K562 (cell line): ENCODE results near the gene CSF3. TPM values are rescaled to one million over a fixed set of nuclear protein-coding genes. Genes with fewer than 3 reads are reported as not detected.
A peak's percentile ranks its signal among the peaks of the same experiment; 100 is the strongest.

Source experiments
- CBFB ChIP-seq: sonication (generic); formaldehyde crosslinking; IDR thresholded peaks from 2 replicates; pipeline ENCODE4 v1.4.0; 2020; ENCODE audit warnings: mild to moderate bottlenecking, missing genetic modification reagents
- CBX3 ChIP-seq, 2 experiments: IDR thresholded peaks; 1 replicate in 1 of 2; 2 replicates in 1 of 2; pipeline ENCODE4 v1.6.1; 2012; ENCODE audit warnings: inconsistent platforms in 2 of 2, low read length in 2 of 2, borderline replicate concordance in 1 of 2, control low read depth in 1 of 2
- CSDE1 ChIP-seq, 2 experiments: fragments of 450-650 bp; IDR thresholded peaks; 2 replicates each; pipeline ENCODE4 v1.6.1; 2016; ENCODE audit warnings: mild to moderate bottlenecking in 1 of 2
- E2F1 ChIP-seq: sonication (generic); formaldehyde crosslinking; IDR thresholded peaks from 2 replicates; pipeline ENCODE4 v1.8.1; 2023; ENCODE audit warnings: mild to moderate bottlenecking, missing genetic modification reagents, moderate library complexity
- GABPB1 ChIP-seq: sonication (generic); formaldehyde crosslinking; IDR thresholded peaks from 2 replicates; pipeline ENCODE4 v1.8.0; 2022; ENCODE audit warnings: mild to moderate bottlenecking, missing genetic modification reagents
- GATAD2A ChIP-seq: fragments of 450-650 bp; IDR thresholded peaks from 2 replicates; pipeline ENCODE4 v1.6.1; 2017
- HCFC1 ChIP-seq: IDR thresholded peaks from 2 replicates; pipeline ENCODE4 v1.6.1; 2012; ENCODE audit warnings: low read depth, low read length, improper control_type of control experiment
- HOXB6 ChIP-seq: fragments of 250-450 bp; sonication (Bioruptor Pico); IDR thresholded peaks from 2 replicates; pipeline ENCODE4 v1.5.1; 2022; ENCODE audit warnings: mild to moderate bottlenecking, borderline replicate concordance
- MIER1 ChIP-seq: fragments of 450-650 bp; IDR thresholded peaks from 2 replicates; pipeline ENCODE4 v1.6.1; 2016; ENCODE audit warnings: antibody characterized with exemption, mild to moderate bottlenecking, low read depth
- NCOA4 ChIP-seq: fragments of 450-650 bp; IDR thresholded peaks from 2 replicates; pipeline ENCODE4 v1.6.1; 2018; ENCODE audit warnings: mild to moderate bottlenecking; ENCODE audit not compliant: partially characterized antibody
- NR4A1 ChIP-seq, 2 experiments: fragments of 250-450 bp in 1 of 2; fragments of 450-650 bp in 1 of 2; sonication (Bioruptor Pico) in 1 of 2; IDR thresholded peaks; 2 replicates each; pipeline versions ENCODE4 v1.4.0 to v1.6.1; 2016 to 2020; ENCODE audit warnings: mild to moderate bottlenecking in 2 of 2, missing compliant biosample characterization in 1 of 2, missing genetic modification characterization in 1 of 2, moderate library complexity in 1 of 2
- SAP30 ChIP-seq: fragments of 200-600 bp; sonication (generic); IDR thresholded peaks from 2 replicates; pipeline ENCODE4 v1.6.1; 2012; ENCODE audit warnings: borderline replicate concordance, low read depth, mild to moderate bottlenecking, moderate library complexity, low read length, control low read depth, inconsistent platforms; ENCODE audit not compliant: insufficient read depth, poor library complexity, severe bottlenecking
- STAG1 ChIP-seq: sonication (generic); formaldehyde crosslinking; IDR thresholded peaks from 2 replicates; pipeline ENCODE4 v1.5.0; 2020; ENCODE audit warnings: missing genetic modification reagents, borderline replicate concordance
- TBL1XR1 ChIP-seq, 2 experiments: IDR thresholded peaks; 2 replicates each; pipeline ENCODE4 v1.6.1; 2012; ENCODE audit warnings: improper control_type of control experiment in 2 of 2, low read length in 2 of 2, mild to moderate bottlenecking in 1 of 2
- ZBTB49 ChIP-seq: sonication (generic); formaldehyde crosslinking; IDR thresholded peaks from 2 replicates; pipeline ENCODE4 v1.8.0; 2022; ENCODE audit warnings: missing genetic modification reagents, mild to moderate bottlenecking, borderline replicate concordance
- ZNF146 ChIP-seq: IDR thresholded peaks from one replicate; pipeline ENCODE4 v1.6.1; 2018; ENCODE audit warnings: missing compliant biosample characterization; ENCODE audit not compliant: unreplicated experiment
- ZNF609 ChIP-seq: sonication (generic); formaldehyde crosslinking; IDR thresholded peaks from 2 replicates; pipeline ENCODE4 v1.8.1; 2023; ENCODE audit warnings: missing genetic modification reagents, mild to moderate bottlenecking, borderline replicate concordance
- polyA plus RNA-seq, 8 experiments: library from polyadenylated mRNA; depleted of rRNA in 4 of 8; stranded (reverse) in 5 of 8; unstranded in 3 of 8; fragments of >200 nt; fragmentation: Nextera tagmentation in 2 of 8; fragmentation: Illumina TruSeq in 1 of 8; extraction: Ambion mirVana in 2 of 8; extraction: Trizol in 1 of 8; gene quantifications; 2 replicates each; pipeline versions ENCODE4 v1.2.1 to v1.2.3, GENCODE V29; 2011 to 2014; ENCODE audit warnings: inconsistent platforms in 1 of 8, missing spikeins in 1 of 8
- total RNA-seq, 7 experiments: library from RNA; depleted of rRNA in 6 of 7; stranded (reverse); fragments of >200 nt in 6 of 7; fragmentation: Illumina TruSeq in 2 of 7; extraction: Trizol in 2 of 7; gene quantifications; 2 replicates each; pipeline versions ENCODE4 v1.2.1 to v1.2.3, GENCODE V29; 2011 to 2021; ENCODE audit warnings: low replicate concordance in 1 of 7

The CSF3 gene
- total and polyA plus RNA-seq, 9 of the 15 experiments (the other 6 are each of a cell fraction or from before 2014, with no cell fraction given), result 0.19 TPM; not detected in 8

GRCh38 chr17:39980351-39981206 lies 34.7 kb upstream of the CSF3 start, which contains the start of gene PSMD3 (continued):
- TF ChIP-seq ZBTB49 (0 out of 2 replicates have a peak, but pooled peaks have one; percentile 76), CSDE1 (IDR thresholded peaks at IDR 0.05) (peak in 1 of 2 experiments; percentile 19; a peak in 1 of 4 replicates), GATAD2A (peak; percentile 45; the same call in 1 of the 2 replicates), STAG1 (CRISPR knock-in tag) (no peak), E2F1 (no peak; the same call in 1 of the 2 replicates), NR4A1 (CRISPR knock-in tag; IDR thresholded peaks at IDR 0.05) (peak; percentile 52; the same call in 1 of the 2 replicates), NR4A1 (tag; IDR thresholded peaks at IDR 0.05) (peak; percentile 62; the same call in 1 of the 2 replicates), CBFB (peak; percentile 38; the same call in 1 of the 2 replicates), HOXB6 (CRISPR knock-in tag) (no peak), TBL1XR1 (IDR thresholded peaks at IDR 0.05; ENCODE audit: low read length in 2 of 2) (peak; percentile 29 to 84), NCOA4 (peak; percentile 99), CBX3 (IDR thresholded peaks at IDR 0.05; ENCODE audit: borderline replicate concordance in 1 of 2, low read length in 2 of 2) (peak in 1 of 2 experiments; percentile 56; a peak in 2 of 3 replicates), HCFC1 (peak; percentile 90), GABPB1 (CRISPR knock-in tag) (peak; percentile 75; the same call in 1 of the 2 replicates), ZNF146 (CRISPR knock-in tag) (no peak), ZNF609 (CRISPR knock-in tag) (no peak), MIER1 (no peak), SAP30 (peak; percentile 86)
